ENCODE results near the gene SLC38A8.

Gene SLC38A8

DNA sequence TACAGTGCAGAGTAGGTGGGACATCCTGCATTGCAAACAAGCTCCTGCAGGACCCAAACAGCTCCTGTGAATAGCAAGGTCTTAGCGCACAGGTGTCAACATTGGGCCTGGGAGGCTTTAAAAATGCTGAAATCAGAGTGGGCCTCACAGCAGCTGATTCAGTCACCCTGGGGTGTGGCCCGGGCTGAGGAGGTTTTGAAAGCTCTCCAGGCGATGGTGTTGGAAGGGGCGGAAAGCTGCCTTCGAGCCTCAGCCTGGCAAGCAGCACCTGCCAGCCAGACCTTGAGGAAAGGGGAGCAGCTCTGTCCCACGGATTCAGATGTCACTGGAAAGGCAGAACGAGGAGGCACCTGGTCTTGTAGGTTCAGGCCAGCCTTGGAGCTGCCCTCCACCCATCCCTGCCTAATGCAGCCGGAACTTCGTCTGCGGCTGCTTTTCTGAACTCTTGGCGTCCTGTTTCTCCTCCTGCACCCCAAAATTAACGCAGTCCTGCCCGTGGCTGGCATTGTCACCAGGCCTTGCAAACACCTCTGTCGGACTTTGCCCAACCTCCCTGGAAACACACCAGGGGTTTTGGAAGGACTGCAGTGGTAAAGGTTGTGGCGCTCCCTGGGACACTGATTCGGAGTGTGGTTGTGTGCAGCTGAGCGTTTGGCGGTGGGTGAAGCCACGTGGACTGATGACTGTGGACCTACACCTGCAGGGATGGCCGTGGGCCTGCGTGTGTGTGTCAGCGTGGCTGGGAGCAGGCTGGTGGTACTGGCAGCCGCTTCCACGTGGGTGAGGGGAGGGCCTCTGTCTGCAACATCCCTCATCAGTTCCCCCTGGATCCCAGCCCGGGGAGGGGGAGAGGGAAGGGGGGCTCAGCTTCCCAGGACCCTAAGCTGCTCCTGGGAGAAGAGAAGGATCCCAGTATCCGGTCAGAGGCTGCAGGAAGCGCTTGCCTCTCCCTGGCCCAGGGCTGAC lies 71.1 kb downstream of the SLC38A8 start:
- DNase-seq (ENCODE audit: low read depth, low spot score) = no peak

DNA sequence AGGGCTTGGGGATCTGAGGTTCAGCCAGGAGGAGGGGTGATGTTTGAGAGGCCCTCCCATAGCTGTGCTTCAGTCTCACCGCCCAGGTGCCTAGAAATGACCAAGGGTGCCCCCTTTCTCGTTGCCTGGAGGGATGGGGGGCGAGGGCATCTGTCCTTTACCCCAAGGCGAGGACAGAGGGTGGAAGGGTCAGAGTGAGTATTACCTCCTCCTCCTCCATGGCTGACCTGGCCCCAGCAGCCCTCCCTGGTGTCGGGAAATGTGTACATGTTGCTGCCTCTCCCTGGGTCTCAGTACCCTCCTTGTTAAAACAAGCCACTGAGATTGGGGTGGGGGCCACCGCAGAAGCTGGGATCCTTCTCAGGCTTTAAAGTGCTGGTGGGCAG lies 72.2 kb downstream of the SLC38A8 start:
- no peak for DNase-seq (ENCODE audit: low read depth, low spot score)

DNA sequence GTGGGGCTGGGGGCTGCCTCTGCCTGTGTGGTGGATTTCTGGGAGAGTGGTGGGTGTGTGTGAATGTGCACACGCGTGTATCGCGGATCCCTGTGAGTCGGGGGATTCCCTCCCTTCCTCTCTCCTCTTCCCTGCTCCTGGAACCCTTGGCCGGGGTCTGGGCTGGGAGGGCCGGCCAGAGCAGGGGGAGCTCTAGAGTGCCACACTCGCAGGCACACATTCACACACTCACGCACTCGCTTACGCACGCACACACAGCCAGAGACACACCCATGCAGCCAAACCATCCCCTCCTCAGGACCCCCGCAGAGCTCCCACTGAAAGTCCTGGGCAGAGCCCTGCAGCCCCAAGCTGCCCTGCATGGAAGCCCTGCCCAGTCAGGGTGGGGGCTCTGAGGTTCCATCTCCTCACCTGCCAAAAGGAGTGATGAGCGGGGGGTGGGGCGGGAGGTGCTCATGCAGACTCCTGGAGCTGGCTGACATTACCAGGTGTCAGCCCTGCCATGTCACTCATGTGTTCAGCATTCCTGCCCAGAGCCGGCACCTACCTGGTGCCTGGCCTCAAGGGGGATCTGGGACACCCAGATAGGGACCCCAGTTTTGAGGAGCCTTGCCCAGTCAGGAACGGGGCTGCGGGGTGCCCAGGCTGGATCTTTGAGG lies 72.7 kb downstream of the SLC38A8 start:
- DNase-seq (ENCODE audit: low read depth, low spot score) = no peak

DNA sequence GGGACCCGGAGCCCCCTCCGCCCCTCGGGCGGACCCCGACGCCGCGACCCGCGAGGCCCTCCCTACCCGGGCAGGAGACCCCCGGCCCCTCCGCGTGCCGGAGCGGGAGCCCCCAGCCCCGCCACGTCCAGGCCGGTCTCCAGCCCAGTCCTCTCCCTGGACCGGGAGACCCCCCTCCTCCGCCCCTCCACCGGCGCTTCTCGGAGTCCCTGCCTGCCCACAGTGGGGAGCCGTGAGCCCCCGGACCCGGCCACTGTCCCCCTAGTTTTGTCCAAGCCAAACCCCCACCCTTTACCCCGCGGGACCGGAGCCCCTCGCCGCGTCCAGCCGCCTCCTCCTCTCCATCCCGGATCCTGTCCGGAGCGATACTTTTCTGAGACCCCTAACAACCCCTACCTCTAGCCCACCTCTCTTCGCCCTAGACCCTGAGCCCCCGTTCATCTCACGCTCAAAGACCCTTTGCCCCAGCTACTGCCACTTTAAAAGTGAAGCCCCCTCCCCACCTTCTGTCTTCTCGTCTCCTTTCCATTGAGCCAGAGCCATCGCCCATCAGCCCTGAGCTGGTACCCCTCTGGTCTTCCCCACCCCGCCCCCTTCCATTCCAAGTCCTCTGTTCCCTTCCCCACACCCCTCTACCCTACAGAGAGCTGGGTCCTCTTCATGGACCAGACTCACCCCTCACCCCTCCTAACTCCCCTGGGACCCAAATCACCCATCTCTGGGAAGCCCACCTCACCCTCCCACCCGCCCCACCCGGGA lies 73.5 kb downstream of the SLC38A8 start:
- DNase-seq (ENCODE audit: low read depth, low spot score) = no peak

DNA sequence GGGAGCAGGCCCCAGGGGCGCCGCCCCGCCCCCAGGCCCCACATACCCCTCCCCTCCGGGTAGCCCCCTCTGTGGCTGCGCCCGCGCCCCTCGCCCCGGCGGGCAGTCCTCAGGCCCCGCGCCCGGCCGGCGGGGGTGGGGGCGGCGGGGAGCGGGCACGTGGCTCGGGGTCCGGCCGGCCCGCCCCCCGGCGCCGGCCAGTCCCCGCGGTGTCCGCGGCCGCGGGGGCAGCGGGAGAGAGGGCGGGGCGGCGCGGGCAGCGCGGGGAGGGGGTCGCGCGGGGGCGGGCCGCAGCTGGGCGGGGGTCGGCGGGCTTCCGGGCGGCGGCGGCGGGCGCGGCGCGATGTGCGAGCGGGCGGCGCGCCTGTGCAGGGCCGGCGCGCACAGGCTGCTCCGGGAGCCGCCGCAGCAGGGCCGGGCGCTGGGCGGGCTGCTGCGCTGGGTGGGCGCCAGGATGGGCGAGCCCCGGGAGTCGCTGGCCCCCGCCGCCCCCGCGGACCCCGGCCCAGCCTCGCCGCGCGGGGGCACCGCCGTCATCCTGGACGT lies 74.2 kb downstream of the SLC38A8 start:
- DNase-seq (ENCODE audit: low read depth, low spot score) = no peak

DNA sequence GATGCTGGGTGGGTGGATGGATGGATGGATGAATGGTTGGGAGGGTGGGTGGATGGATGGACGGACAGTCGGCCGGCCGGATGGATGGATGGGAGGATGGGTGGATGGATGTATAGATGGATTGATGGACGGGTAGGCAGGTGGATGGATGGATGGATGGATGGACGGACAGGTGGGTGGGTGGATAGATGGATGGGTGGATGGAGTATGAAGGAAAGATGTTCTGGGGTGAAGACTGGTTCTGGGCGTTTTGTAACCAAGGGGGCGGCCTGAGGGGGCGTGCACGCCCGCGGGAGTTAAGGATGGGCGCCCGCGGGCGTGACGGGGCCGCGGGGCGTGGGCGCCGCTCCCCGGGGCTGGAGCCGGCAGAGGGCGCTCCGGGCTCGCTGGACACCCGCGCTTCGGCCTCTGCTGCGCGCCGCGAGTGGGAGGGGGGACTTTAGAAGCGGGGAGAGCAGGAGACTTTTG lies 74.7 kb downstream of the SLC38A8 start, which contains the start of gene NECAB2:
Gene NECAB2, plus strand, starts transcription at position 407 of the 468 bp plus-strand sequence. CDS start 405 bp downstream, outside the sequence.
- no peak for DNase-seq (ENCODE audit: low read depth, low spot score)

DNA sequence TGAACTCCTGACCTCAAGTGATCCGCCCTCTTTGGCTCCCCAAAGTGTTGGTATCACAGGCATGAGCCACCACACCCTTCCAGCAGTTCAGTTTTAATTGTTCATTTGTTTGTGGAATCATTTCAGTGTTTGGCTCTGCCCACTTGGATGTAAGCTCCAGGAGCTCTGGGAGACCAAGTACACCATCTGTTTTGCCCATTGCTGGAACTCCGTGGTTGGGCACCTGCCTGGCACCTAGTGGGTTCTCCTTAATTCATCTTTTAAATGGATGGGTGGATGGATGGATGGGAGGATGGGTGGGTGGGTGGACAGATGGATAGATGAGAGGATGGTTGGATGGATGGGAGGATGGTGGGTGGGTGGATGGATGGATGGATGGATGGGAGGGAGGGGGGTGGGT lies 75.5 kb downstream of the SLC38A8 start:
- DNase-seq (ENCODE audit: low read depth, low spot score) = no peak

DNA sequence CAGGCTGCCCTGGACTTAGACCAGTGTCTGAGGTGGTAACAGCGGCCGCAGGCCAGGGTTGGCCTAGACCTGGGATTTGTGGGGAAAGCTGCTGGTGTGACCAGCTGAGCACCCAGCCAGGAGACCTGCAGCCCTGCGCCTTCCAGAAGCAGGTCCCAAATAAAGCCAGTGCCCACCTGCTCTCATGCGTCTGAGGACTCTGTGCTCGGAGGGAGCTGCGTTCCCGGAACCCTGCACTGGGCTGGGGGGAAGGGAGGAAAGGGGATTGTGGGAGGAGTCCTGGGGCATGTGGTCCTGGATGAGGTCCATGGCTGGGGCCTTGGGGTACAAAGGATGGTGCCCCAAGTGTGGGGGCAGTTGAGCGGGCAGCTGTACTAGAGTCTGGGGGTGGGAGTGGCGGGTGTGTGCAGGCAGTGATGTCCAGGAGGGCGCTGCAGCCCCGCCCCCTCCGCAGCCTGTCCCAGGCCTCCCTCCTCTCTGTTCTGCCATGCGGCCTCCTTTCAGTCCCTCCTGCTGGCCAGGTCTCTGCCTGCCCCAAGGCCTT lies 76.4 kb downstream of the SLC38A8 start:
- no peak for DNase-seq (ENCODE audit: low read depth, low spot score)

DNA sequence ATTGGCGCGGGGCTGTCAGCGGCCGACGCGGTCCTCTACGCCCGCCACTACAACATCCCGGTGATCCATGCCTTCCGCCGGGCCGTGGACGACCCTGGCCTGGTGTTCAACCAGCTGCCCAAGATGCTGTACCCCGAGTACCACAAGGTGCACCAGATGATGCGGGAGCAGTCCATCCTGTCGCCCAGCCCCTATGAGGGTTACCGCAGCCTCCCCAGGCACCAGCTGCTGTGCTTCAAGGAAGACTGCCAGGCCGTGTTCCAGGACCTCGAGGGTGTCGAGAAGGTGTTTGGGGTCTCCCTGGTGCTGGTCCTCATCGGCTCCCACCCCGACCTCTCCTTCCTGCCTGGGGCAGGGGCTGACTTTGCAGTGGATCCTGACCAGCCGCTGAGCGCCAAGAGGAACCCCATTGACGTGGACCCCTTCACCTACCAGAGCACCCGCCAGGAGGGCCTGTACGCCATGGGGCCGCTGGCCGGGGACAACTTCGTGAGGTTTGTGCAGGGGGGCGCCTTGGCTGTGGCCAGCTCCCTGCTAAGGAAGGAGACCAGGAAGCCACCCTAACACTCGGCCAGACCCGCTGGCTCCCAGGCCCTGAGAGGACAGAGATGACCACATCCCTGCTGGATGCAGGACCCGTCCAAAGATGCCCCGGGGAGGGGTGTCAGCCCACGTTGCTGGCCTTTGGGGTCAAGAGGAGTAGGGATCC lies 77.0 kb downstream of the SLC38A8 start:
- DNase-seq (ENCODE audit: low read depth, low spot score) = no peak

DNA sequence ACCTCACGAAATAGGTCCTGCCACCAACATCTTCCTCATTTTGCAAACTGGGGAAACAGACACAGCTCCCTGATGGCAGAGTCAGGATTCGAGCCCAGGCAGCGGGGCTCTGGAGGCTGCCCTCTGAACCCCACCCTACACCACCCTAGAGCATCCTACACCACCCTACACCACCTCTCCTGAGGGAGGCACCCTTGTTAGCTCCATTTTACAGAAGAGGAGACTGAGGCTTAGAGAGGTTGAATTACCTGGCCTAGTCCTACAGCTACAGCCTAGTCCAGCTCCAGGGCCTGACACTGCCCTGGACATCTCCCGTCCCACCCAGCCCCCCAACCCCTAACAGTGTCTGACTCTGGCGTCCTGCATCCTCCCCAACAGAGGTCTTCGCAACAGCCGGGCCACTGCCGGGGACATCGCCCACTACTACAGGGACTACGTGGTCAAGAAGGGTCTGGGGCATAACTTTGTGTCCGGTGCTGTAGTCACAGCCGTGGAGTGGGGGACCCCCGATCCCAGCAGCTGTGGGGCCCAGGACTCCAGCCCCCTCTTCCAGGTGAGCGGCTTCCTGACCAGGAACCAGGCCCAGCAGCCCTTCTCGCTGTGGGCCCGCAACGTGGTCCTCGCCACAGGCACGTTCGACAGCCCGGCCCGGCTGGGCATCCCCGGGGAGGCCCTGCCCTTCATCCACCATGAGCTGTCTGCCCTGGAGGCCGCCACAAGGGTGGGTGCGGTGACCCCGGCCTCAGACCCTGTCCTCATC lies 77.7 kb downstream of the SLC38A8 start:
- DNase-seq (ENCODE audit: low read depth, low spot score) = no peak

DNA sequence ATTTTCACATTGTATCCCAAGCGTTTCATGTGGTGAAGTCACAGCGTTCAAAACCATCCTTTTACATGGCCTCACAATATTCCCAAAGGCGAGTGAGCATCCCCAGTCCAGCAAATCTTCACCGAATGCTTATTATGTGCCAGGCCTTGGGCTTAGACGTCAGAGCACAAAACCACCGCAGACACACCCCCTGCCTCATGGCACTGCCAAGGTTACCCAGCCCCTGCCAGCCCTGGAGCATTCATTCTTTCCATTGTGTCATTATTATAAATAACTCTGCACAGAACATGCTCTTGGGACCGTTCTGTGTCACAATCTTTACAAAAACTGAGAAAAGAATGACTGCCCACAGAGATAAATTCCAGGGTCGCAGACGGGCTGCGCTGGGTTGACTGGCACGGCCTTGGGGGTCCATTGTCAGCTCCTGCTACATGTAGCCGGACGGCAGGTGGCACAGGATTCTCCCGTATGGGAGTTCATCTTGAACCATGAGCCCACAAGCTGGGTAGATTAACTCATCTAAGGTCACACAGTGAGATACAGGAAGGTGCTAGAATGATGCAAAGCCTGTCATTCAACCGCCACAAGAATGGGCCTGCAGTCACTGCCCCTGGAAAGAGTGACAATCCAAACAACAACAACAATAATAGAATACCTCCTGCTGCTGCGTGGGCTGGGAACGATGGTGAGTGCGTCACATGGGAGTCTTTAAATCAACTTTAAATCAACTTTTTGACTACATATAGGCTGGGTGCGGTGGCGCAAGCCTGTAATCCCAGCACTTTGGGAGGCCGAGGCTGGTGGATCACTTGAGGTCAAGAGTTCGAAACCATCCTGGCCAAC lies 79.1 kb downstream of the SLC38A8 start:
- DNase-seq (ENCODE audit: low read depth, low spot score) = no peak

DNA sequence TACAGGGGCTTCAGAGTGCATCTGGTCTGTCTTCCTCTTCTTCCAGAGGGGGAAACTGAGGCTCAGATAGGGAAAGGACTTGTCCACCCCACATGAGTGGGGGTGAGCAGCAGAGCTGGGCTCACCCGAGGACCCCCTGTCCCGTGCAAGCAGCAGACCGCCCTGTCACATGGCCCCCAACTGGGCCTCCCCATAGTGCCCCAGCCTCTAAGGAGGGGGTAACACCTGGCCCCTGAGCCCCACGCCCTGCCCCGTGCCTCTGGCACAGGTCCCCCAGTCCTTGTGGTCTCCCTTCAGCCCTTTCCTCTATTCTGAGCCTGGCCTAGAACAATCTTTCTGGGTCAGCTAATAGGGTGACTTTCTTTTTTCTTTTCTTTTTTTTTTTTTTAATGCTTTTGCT lies 81.0 kb downstream of the SLC38A8 start:
- no peak for DNase-seq (ENCODE audit: low read depth, low spot score)

DNA sequence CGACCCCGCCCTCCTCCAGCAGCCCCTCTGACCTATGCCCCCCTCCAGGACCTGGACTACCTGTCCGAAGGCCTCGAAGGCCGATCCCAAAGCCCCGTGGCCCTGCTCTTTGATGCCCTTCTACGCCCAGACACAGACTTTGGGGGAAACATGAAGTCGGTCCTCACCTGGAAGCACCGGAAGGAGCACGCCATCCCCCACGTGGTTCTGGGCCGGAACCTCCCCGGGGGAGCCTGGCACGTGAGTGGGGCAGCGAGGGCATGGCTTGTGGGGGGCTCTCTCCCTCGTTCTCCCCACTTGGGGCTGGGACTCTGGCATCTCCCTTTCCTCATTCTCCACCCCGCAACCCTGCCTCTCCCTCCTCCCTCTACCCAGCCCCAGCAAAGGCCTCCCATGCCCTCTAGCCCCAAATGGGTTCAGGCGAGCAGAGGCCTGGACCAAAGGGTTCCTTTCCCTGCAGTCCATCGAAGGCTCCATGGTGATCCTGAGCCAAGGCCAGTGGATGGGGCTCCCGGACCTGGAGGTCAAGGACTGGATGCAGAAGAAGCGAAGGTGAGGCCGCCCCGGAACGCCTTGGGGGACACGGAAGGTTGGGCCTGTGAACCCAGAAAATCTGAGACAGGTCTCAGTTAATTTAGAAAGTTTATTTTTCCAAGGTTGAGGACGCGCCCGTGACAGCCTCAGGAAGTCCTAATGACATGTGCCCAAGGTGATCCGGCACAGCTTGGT lies 81.9 kb downstream of the SLC38A8 start:
- DNase-seq (ENCODE audit: low read depth, low spot score) = no peak

Measured in activated naive CD8-positive, alpha-beta T cell treated with anti-CD3 and anti-CD28 coated beads, Interleukin-2, amount 50 U/mL, for 16 hours (primary cell).